GM12878 (cell line): ENCODE measurements around the gene NPAS3. TPM values are rescaled to one million over a fixed set of nuclear protein-coding genes. Genes with fewer than 3 reads are reported as not detected.

ENCODE experiments used
- ATAC-seq: fragments of 200-7000 bp; cut with Tn5 transposase; 3 replicates; pipeline ENCODE4 v1.9.1; 2020; ENCODE audit warnings: mild to moderate bottlenecking, moderate library complexity
- BruUV-seq: library from RNA; stranded (reverse); fragments of 400-500 nt; replicated peaks from 2 replicates; lab custom pipeline; 2021; lab: Mats Ljungman, UMichigan
- CTCF ChIA-PET: fragments of 300-600 bp; sonication (Branson Sonifier 250); formaldehyde crosslinking; extraction: SDS; loops from one replicate; lab custom pipeline; 2021; ENCODE audit warnings: inconsistent platforms; lab: Yijun Ruan, JAX
- POLR2A ChIA-PET: fragments of 350-600 bp; formaldehyde crosslinking; extraction: SDS; loops from one replicate; lab custom pipeline; 2021; ENCODE audit warnings: inconsistent platforms; lab: Charles Lee
- RAD21 ChIA-PET: fragments of 300-600 bp; sonication (Branson Sonifier 250); formaldehyde crosslinking; loops from one replicate; lab custom pipeline; 2023; ENCODE audit warnings: antibody characterized with exemption; ENCODE audit not compliant: unreplicated experiment; lab: Charles Lee
- SMC1A ChIA-PET: fragments of 300-600 bp; sonication (Branson Sonifier 250); formaldehyde crosslinking; loops from one replicate; lab custom pipeline; 2023; ENCODE audit not compliant: unreplicated experiment, uncharacterized antibody; lab: Charles Lee
- DNase-seq: peaks from one replicate; pipeline ENCODE4 v3.0.0-alpha.2; 2011; ENCODE audit warnings: low read depth, low spot score
- FAIRE-seq: peaks from 3 replicates; lab custom pipeline; 2011; peaks lifted over from hg19 to GRCh38; lab: Jason Lieb, UNC
- H2AFZ ChIP-seq: 2 replicates; pipeline ENCODE4 v1.6.0; 2011; ENCODE audit warnings: low read depth, low read length, control low read depth; ENCODE audit not compliant: control insufficient read depth
- H3K27ac ChIP-seq: 2 replicates; pipeline ENCODE4 v1.5.1; 2011; ENCODE audit warnings: control low read depth; ENCODE audit not compliant: control insufficient read depth, insufficient read depth
- H3K27me3 ChIP-seq, 2 experiments: replicated peaks in 1 of 2; 2 replicates each; pipeline versions ENCODE4 v1.6.0 to v1.6.1; 2011; ENCODE audit warnings: low read length in 1 of 2; ENCODE audit not compliant: control insufficient read depth in 2 of 2, insufficient read depth in 2 of 2
- H3K36me3 ChIP-seq, 2 experiments: 2 replicates each; pipeline ENCODE4 v1.5.1; 2011; ENCODE audit warnings: low read length in 1 of 2; ENCODE audit not compliant: control insufficient read depth in 2 of 2, insufficient read depth in 2 of 2
- H3K4me1 ChIP-seq: 2 replicates; pipeline ENCODE4 v1.6.1; 2011; ENCODE audit warnings: mild to moderate bottlenecking, low read length, moderate library complexity, mixed read lengths; ENCODE audit not compliant: control insufficient read depth, insufficient read depth
- H3K4me2 ChIP-seq: 2 replicates; pipeline ENCODE4 v1.6.0; 2011; ENCODE audit warnings: control low read depth; ENCODE audit not compliant: control insufficient read depth, insufficient read depth
- H3K4me3 ChIP-seq: fragments of 200-600 bp; sonication (generic); 2 replicates; pipeline ENCODE4 v1.5.1; 2016
- H3K79me2 ChIP-seq: 2 replicates; pipeline ENCODE4 v1.6.0; 2011; ENCODE audit warnings: low read length; ENCODE audit not compliant: control insufficient read depth, insufficient read depth
- H3K9ac ChIP-seq: 2 replicates; pipeline ENCODE4 v1.8.0; 2011; ENCODE audit warnings: low read length, control low read depth, mixed read lengths; ENCODE audit not compliant: control insufficient read depth, insufficient read depth
- H3K9me3 ChIP-seq: replicated peaks from 3 replicates; pipeline ENCODE4 v1.5.1; 2011; ENCODE audit warnings: mild to moderate bottlenecking, low read length; ENCODE audit not compliant: control insufficient read depth, insufficient read depth
- H4K20me1 ChIP-seq: 2 replicates; pipeline ENCODE4 v1.6.0; 2011; ENCODE audit not compliant: control insufficient read depth, insufficient read depth
- FOXK2 ChIP-seq: fragments of 450-650 bp; IDR thresholded peaks from 2 replicates; pipeline ENCODE4 v1.6.1; 2017; ENCODE audit warnings: mild to moderate bottlenecking, moderate library complexity
- IRF4 ChIP-seq: IDR thresholded peaks from 2 replicates; pipeline ENCODE4 v1.6.1; 2011; ENCODE audit warnings: low read depth, low read length
- SIX5 ChIP-seq: IDR thresholded peaks from 2 replicates; pipeline ENCODE4 v1.6.1; 2011; ENCODE audit warnings: mild to moderate bottlenecking, low read depth, low read length, moderate library complexity; ENCODE audit not compliant: severe bottlenecking
- SREBF2 ChIP-seq: IDR thresholded peaks from 2 replicates; pipeline ENCODE4 v1.6.1; 2012; ENCODE audit warnings: mild to moderate bottlenecking, low read length
- STAT1 ChIP-seq: fragments of 450-650 bp; conservative IDR thresholded peaks from 2 replicates; pipeline ENCODE4 v1.6.1; 2014; ENCODE audit warnings: antibody characterized with exemption, mild to moderate bottlenecking
- TARDBP ChIP-seq: IDR thresholded peaks from 2 replicates; pipeline ENCODE4 v1.6.1; 2016; ENCODE audit warnings: borderline replicate concordance
- TCF7 ChIP-seq: IDR thresholded peaks from 2 replicates; pipeline ENCODE4 v1.6.1; 2014; ENCODE audit warnings: antibody characterized with exemption, borderline replicate concordance
- WGBS: methylation state at CpG from one replicate; pipeline ENCODE4 v1.1.6; 2016; ENCODE audit warnings: low lambda C conversion rate; ENCODE audit not compliant: insufficient replicate concordance, insufficient coverage; ENCODE audit errors: missing lambda C conversion rate; 5-methylcytosine and 5-hydroxymethylcytosine counted together
- in situ Hi-C: fragments of 300-500 bp; cut with MboI; formaldehyde crosslinking; loops from 9 replicates; pipeline ENCODE4 v1.14.3; 2018; ENCODE audit warnings: mixed read lengths
- intact Hi-C: fragments of 100-400 bp; cut with micrococcal nuclease; formaldehyde crosslinking; loops from one replicate; pipeline ENCODE4 v1.14.2; 2022; ENCODE audit not compliant: unreplicated experiment
- polyA plus RNA-seq, 11 experiments: library from polyadenylated mRNA; depleted of rRNA in 4 of 11; unstranded in 6 of 11; stranded (reverse) in 5 of 11; fragments of >200 nt; fragmentation: Nextera tagmentation in 4 of 11; fragmentation: Illumina TruSeq in 1 of 11; extraction: Ambion mirVana in 4 of 11; extraction: Trizol in 1 of 11; gene quantifications; 1 replicate in 1 of 11; 2 replicates in 10 of 11; pipeline versions ENCODE4 v1.2.1 to v1.2.3, GENCODE V29; 2011 to 2016; ENCODE audit warnings: inconsistent platforms in 2 of 11, missing spikeins in 2 of 11, low read depth in 1 of 11
- total RNA-seq, 4 experiments: library from RNA; depleted of rRNA in 3 of 4; stranded (reverse); fragments of >200 nt in 3 of 4; fragmentation: Illumina TruSeq in 1 of 4; extraction: Trizol in 1 of 4; gene quantifications; 2 replicates each; pipeline versions ENCODE4 v1.2.1 to v1.2.3, GENCODE V29; 2013 to 2021
- TF ChIP-seq, protein P1 (sequence below): IDR thresholded peaks from 2 replicates; pipeline ENCODE4 v1.6.1; 2012; ENCODE audit warnings: low read depth, low read length, improper control_type of control experiment
- TF ChIP-seq, protein P2 (sequence below): fragments of 450-650 bp; IDR thresholded peaks from 2 replicates; pipeline ENCODE4 v1.6.1; 2017; ENCODE audit warnings: mild to moderate bottlenecking, low read depth, inconsistent platforms; ENCODE audit not compliant: poor library complexity, severe bottlenecking

The NPAS3 gene
- total and polyA plus RNA-seq, 10 of the 15 experiments (the other 5 are each of a cell fraction or from before 2014, with no cell fraction given) = under 0.01 to 2.7 (median 0.03) TPM; not detected in 6

DNA sequence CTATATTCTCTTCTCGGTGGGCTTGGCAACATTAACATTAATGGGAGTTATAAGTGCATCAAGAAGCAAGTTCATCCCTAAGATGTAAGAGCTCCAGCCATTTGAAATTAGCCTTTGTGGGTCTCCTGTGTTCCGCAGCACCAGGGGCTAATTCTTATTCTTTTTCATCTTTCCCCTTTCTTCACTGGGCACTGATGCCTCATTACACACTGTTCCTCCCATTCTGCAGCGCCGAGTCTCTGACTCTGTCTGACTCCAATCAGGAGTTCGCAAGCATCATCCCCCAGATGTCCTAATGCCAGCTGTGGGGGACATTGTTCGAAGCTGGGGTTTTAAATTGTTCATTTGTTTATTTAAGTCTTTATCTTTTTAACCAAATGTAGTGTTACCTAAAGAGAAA, 670.9 kb downstream of the NPAS3 start:
- BruUV-seq = no TSS peak
- intact Hi-C loops (no loop called here), in situ Hi-C loops (no loop called here)
- Histone ChIP-seq H3K4me1 (no peaks in the 10 kb centered on the region), H3K36me3 (no peaks in the 10 kb centered on the region), H3K27ac (no peak overlapping the region), H2AFZ (no peak overlapping the region), H3K27me3 (no peaks in the 10 kb centered on the region), H4K20me1 (no peaks in the 10 kb centered on the region), H3K79me2 (no peaks in the 10 kb centered on the region), H3K4me2 (no peak overlapping the region), H3K9me3 (no peaks in the 10 kb centered on the region), H3K4me3 (no peak overlapping the region), H3K9ac (no peak overlapping the region)
- ChIA-PET SMC1A (interaction anchor here (0.7 to 5.9 kb wide), 17 partner anchors 8 to 182 kb away, joined by 3 to 32 read pairs (median 4); no protein-coding TSS in a partner anchor), RAD21 (interaction anchor here (1.1 to 6.2 kb wide), 8 partner anchors 10 to 100 kb away, joined by 3 to 39 read pairs (median 5); no protein-coding TSS in a partner anchor), POLR2A (interaction anchor here (0.8 to 1.2 kb wide), 2 partner anchors 8 to 34 kb away, joined by 3 to 4 read pairs; no protein-coding TSS in a partner anchor), CTCF (interaction anchor here (0.6 to 1.4 kb wide), 3 partner anchors 8 to 402 kb away, joined by 3 read pairs; no protein-coding TSS in a partner anchor)
- DNase-seq (no peak), FAIRE-seq (no peak), ATAC-seq (no peak)
- 28% methylated on average over 6 of the region's 6 CpGs for WGBS
- TF ChIP-seq SIX5 = no peak
- no peak for TF ChIP-seq TCF7
- TF ChIP-seq TARDBP = no peak

GRCh38 chr14:33610121-33610520, 671.4 kb downstream of the NPAS3 start:
- no peaks in the 10 kb centered on the region for H3K9me3 ChIP-seq
- no peaks in the 10 kb centered on the region for H3K27me3 ChIP-seq
- H3K4me2 ChIP-seq = no peak overlapping the region
- DNase-seq (no peak), FAIRE-seq (no peak), ATAC-seq (no peak)
- ChIA-PET POLR2A (interaction anchor here (0.8 to 1.7 kb wide), 5 partner anchors 9 to 35 kb away, joined by 3 to 4 read pairs (median 3); no protein-coding TSS in a partner anchor), SMC1A (interaction anchor here (0.6 to 5.9 kb wide), 27 partner anchors 9 to 182 kb away, joined by 3 to 32 read pairs (median 4); no protein-coding TSS in a partner anchor), CTCF (interaction anchor here (0.7 to 1.4 kb wide), 3 partner anchors 8 to 46 kb away, joined by 3 read pairs; no protein-coding TSS in a partner anchor), RAD21 (interaction anchor here (1.0 to 6.2 kb wide), 9 partner anchors 10 to 100 kb away, joined by 3 to 39 read pairs (median 4); no protein-coding TSS in a partner anchor)
- H3K27ac ChIP-seq = no peak overlapping the region
- in situ Hi-C loops = no loop called here
- no peak overlapping the region for H3K4me3 ChIP-seq
- no peaks in the 10 kb centered on the region for H3K79me2 ChIP-seq
- H3K9ac ChIP-seq = no peak overlapping the region
- H2AFZ ChIP-seq = no peak overlapping the region
- 0% methylated on average over 1 of the region's 1 CpG for whole genome bisulfite sequencing
- TF ChIP-seq, protein P1, sequence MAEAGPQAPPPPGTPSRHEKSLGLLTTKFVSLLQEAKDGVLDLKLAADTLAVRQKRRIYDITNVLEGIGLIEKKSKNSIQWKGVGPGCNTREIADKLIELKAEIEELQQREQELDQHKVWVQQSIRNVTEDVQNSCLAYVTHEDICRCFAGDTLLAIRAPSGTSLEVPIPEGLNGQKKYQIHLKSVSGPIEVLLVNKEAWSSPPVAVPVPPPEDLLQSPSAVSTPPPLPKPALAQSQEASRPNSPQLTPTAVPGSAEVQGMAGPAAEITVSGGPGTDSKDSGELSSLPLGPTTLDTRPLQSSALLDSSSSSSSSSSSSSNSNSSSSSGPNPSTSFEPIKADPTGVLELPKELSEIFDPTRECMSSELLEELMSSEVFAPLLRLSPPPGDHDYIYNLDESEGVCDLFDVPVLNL = no peak
- TF ChIP-seq TARDBP = no peak
- no peak for TF ChIP-seq SREBF2
- TF ChIP-seq STAT1 = no peak
- no peak for TF ChIP-seq IRF4
- TF ChIP-seq FOXK2 = no peak
- TF ChIP-seq, protein P2, sequence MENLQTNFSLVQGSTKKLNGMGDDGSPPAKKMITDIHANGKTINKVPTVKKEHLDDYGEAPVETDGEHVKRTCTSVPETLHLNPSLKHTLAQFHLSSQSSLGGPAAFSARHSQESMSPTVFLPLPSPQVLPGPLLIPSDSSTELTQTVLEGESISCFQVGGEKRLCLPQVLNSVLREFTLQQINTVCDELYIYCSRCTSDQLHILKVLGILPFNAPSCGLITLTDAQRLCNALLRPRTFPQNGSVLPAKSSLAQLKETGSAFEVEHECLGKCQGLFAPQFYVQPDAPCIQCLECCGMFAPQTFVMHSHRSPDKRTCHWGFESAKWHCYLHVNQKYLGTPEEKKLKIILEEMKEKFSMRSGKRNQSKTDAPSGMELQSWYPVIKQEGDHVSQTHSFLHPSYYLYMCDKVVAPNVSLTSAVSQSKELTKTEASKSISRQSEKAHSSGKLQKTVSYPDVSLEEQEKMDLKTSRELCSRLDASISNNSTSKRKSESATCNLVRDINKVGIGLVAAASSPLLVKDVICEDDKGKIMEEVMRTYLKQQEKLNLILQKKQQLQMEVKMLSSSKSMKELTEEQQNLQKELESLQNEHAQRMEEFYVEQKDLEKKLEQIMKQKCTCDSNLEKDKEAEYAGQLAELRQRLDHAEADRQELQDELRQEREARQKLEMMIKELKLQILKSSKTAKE = no peak
- H4K20me1 ChIP-seq = no peaks in the 10 kb centered on the region
- H3K36me3 ChIP-seq = no peaks in the 10 kb centered on the region
- no peaks in the 10 kb centered on the region for H3K4me1 ChIP-seq
- no TSS peak for BruUV-seq
- intact Hi-C loops = no loop called here
